HepG2 (cell line): ENCODE results near the gene CST3. TPM values are rescaled to one million over a fixed set of nuclear protein-coding genes. Genes with fewer than 3 reads are reported as not detected.

ENCODE experiments used
- ATF7 ChIP-seq, 2 experiments: fragments of 450-650 bp in 1 of 2; sonication (generic) in 1 of 2; formaldehyde crosslinking in 1 of 2; IDR thresholded peaks; 2 replicates each; pipeline versions ENCODE4 v1.4.0 to v1.6.1; 2016 to 2020; ENCODE audit warnings: antibody characterized with exemption in 1 of 2, mild to moderate bottlenecking in 1 of 2, missing genetic modification reagents in 1 of 2
- ETV5 ChIP-seq: IDR thresholded peaks from 2 replicates; pipeline ENCODE4 v1.6.1; 2018; ENCODE audit warnings: missing biosample characterization, missing genetic modification reagents, inconsistent platforms, borderline replicate concordance
- FOSL2 ChIP-seq: sonication (generic); formaldehyde crosslinking; IDR thresholded peaks from 2 replicates; pipeline ENCODE4 v1.4.0; 2020; ENCODE audit warnings: missing genetic modification reagents
- HINFP ChIP-seq: sonication (generic); formaldehyde crosslinking; IDR thresholded peaks from 2 replicates; pipeline ENCODE4 v1.4.0; 2020; ENCODE audit warnings: low read depth, mild to moderate bottlenecking, missing genetic modification reagents
- HMGA1 ChIP-seq: sonication (generic); formaldehyde crosslinking; conservative IDR thresholded peaks from 2 replicates; pipeline ENCODE4 v1.4.0; 2020; ENCODE audit warnings: missing genetic modification reagents
- IRF1 ChIP-seq: sonication (generic); formaldehyde crosslinking; IDR thresholded peaks from 2 replicates; pipeline ENCODE4 v1.4.0; 2020; ENCODE audit warnings: low read depth, mild to moderate bottlenecking, missing genetic modification reagents
- KDM5A ChIP-seq: fragments of 200-600 bp; sonication (generic); IDR thresholded peaks from 2 replicates; pipeline ENCODE4 v1.7.0; 2018; ENCODE audit warnings: antibody characterized with exemption, mild to moderate bottlenecking, low read length, borderline replicate concordance
- LCORL ChIP-seq, 2 experiments: fragments of 450-650 bp in 1 of 2; sonication (generic) in 1 of 2; formaldehyde crosslinking in 1 of 2; IDR thresholded peaks; 2 replicates each; pipeline versions ENCODE4 v1.5.0 to v1.6.1; 2017 to 2020; ENCODE audit warnings: antibody characterized with exemption in 1 of 2, missing genetic modification reagents in 1 of 2
- RNF219 ChIP-seq: sonication (generic); formaldehyde crosslinking; IDR thresholded peaks from 2 replicates; pipeline ENCODE4 v1.5.0; 2020; ENCODE audit warnings: mild to moderate bottlenecking, missing genetic modification reagents
- TBX2 ChIP-seq: sonication (generic); formaldehyde crosslinking; IDR thresholded peaks from 2 replicates; pipeline ENCODE4 v1.5.0; 2020; ENCODE audit warnings: missing genetic modification reagents, mild to moderate bottlenecking, borderline replicate concordance
- ZBTB43 ChIP-seq: sonication (generic); formaldehyde crosslinking; conservative IDR thresholded peaks from 2 replicates; pipeline ENCODE4 v1.4.0; 2020; ENCODE audit warnings: missing genetic modification reagents
- ZFP1 ChIP-seq: IDR thresholded peaks from 2 replicates; pipeline ENCODE4 v1.6.1; 2016
- ZNF138 ChIP-seq: sonication (generic); formaldehyde crosslinking; IDR thresholded peaks from 2 replicates; pipeline ENCODE4 v1.5.0; 2020; ENCODE audit warnings: mild to moderate bottlenecking, low read depth, missing genetic modification reagents
- ZNF609 ChIP-seq: sonication (generic); formaldehyde crosslinking; IDR thresholded peaks from 2 replicates; pipeline ENCODE4 v1.4.0; 2020; ENCODE audit warnings: mild to moderate bottlenecking, missing genetic modification reagents, borderline replicate concordance
- ZNF713 ChIP-seq: sonication (generic); formaldehyde crosslinking; IDR thresholded peaks from 2 replicates; pipeline ENCODE4 v1.4.0; 2020; ENCODE audit warnings: mild to moderate bottlenecking, missing genetic modification reagents
- polyA plus RNA-seq, 8 experiments: library from polyadenylated mRNA; depleted of rRNA in 3 of 8; stranded (reverse) in 7 of 8; unstranded in 1 of 8; fragments of >200 nt; fragmentation: Illumina TruSeq in 4 of 8; extraction: Trizol in 4 of 8; gene quantifications; 2 replicates each; pipeline versions ENCODE4 v1.2.1 to v1.2.3, GENCODE V29; 2011 to 2016; ENCODE audit warnings: low read depth in 4 of 8, missing spikeins in 1 of 8, mixed read lengths in 1 of 8; ENCODE audit not compliant: insufficient read depth in 1 of 8
- total RNA-seq, 5 experiments: library from RNA; depleted of rRNA; stranded (reverse); fragments of >200 nt; fragmentation: Illumina TruSeq; extraction: Trizol; gene quantifications; 2 replicates each; pipeline ENCODE4 v1.2.3, GENCODE V29; 2016; ENCODE audit warnings: low read depth in 1 of 5

The CST3 gene
- total and polyA plus RNA-seq, 2 of the 13 experiments (the other 11 are each of a cell fraction or from before 2014, with no cell fraction given): 690 to 1,005 TPM

GRCh38 chr20:23586735-23587525, 50.8 kb downstream of the CST3 start (continued):
- TF ChIP-seq LCORL (IDR thresholded peaks at IDR 0.05) (no peak), LCORL (CRISPR knock-in tag; IDR thresholded peaks at IDR 0.05) (no peak), HMGA1 (CRISPR knock-in tag) (no peak), FOSL2 (CRISPR knock-in tag) (peak; percentile 50; the same call in 1 of the 2 replicates), ZFP1 (CRISPR knock-in tag) (no peak; the same call in 1 of the 2 replicates), IRF1 (CRISPR knock-in tag) (no peak), ZNF609 (peak; percentile 54), ZBTB43 (peak; percentile 97), ZNF713 (CRISPR knock-in tag) (no peak), KDM5A (no peak), ATF7 (IDR thresholded peaks at IDR 0.05) (no peak), ATF7 (CRISPR knock-in tag; IDR thresholded peaks at IDR 0.05) (no peak), RNF219 (CRISPR knock-in tag) (no peak), TBX2 (CRISPR knock-in tag) (peak; percentile 51; the same call in 1 of the 2 replicates), ZNF138 (CRISPR knock-in tag) (no peak), HINFP (CRISPR knock-in tag) (no peak; the same call in 1 of the 2 replicates), ETV5 (CRISPR knock-in tag) (peak; percentile 9; the same call in 1 of the 2 replicates)
